IPS-18a (cell line): Measurements from ENCODE around the gene ARL4A.
"Not testable (repeated sequence)": the region's sequence is repeated elsewhere in the genome, so short reads cannot be mapped to it uniquely, and the experiment has no call there.

ENCODE experiments used
- H3K27ac ChIP-seq: one replicate; pipeline ENCODE4 v1.5.1; 2013; ENCODE audit warnings: low read length
- H3K27me3 ChIP-seq: one replicate; pipeline ENCODE4 v1.6.1; 2013; ENCODE audit warnings: mild to moderate bottlenecking, low read length; ENCODE audit not compliant: control insufficient read depth, insufficient read depth
- H3K36me3 ChIP-seq: one replicate; pipeline ENCODE4 v1.6.1; 2013; ENCODE audit warnings: low read depth, low read length; ENCODE audit not compliant: control insufficient read depth
- H3K4me1 ChIP-seq: one replicate; pipeline ENCODE4 v1.6.1; 2013; ENCODE audit warnings: low read depth, low read length; ENCODE audit not compliant: control insufficient read depth
- H3K4me3 ChIP-seq: one replicate; pipeline ENCODE4 v1.5.1; 2013; ENCODE audit warnings: low read length
- H3K9ac ChIP-seq: one replicate; pipeline ENCODE4 v1.6.1; 2013; ENCODE audit warnings: mild to moderate bottlenecking, low read length, moderate library complexity
- H3K9me3 ChIP-seq: one replicate; pipeline ENCODE4 v1.6.1; 2013; ENCODE audit warnings: low read depth, low read length; ENCODE audit not compliant: control insufficient read depth

ARL4A gene

DNA sequence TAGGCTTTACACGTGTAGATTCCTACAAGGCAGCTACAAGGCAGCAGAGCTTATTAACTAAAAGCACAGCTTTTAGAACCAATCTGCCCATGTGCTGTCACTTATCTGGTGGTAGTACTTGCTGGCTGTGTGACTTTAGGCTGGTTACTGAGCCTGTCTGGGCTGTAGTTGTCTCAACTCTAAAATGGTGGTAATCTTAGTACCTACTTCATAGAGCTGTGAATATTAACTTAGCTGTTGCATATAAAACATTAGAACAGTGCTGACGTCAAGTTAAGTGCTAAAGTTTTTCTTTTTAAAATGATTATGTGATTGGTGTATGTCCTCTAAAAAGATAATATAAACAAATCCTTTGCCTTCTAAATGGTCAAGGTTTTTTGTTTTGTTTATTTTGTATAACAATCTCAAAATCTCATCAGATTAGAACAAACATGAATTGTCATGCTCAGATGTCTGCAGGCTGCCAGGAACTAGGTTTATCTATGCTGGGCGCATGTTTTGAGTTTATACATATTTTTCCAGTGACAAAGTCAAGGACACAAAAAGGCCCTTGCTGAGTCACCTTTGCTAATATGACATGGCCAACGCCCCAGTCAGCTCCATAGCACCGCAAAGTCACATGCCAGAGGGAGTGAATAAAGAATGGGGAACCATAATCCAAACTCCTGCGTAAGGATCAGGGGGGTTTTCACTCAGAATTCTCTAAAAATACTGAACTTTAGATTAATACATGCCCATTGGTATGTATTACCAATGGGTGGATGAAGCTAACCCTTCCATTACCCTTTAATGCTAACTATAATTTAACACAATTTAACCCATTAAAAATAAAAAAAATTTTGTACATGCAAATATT is 39.8 kb upstream of the ARL4A start:
- H3K4me1 ChIP-seq: peaks cover 23% of the 10 kb centered on the region

DNA sequence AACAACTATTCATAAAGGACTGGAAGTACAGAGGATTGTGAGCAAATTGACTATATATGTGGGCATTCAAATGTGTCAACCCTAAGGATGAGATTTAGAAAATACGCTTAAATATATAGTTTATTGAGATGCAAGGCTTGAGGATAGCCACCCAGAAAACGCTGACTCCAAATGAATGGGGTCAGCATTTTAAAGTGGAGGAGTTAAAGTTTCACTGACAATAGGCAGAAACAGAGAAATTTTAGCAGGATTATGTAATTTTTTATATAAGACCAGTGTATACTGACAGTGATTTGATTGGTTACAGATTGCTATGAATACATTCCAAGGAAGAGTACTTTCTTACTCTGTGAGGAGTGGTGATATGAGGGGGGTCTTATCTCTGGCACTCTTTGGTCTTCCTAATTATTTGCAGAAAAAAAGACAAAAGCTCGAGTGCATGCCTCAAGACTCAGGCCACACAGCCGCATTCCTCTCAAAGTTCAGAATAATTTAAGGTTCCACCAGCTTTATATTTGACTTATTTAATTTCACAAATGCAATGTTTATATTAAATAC is 38.6 kb upstream of the ARL4A start:
- H3K27ac ChIP-seq: no peak overlapping the region
- H3K27me3 ChIP-seq: no peaks in the 10 kb centered on the region
- no peak overlapping the region for H3K4me3 ChIP-seq
- H3K36me3 ChIP-seq: no peaks in the 10 kb centered on the region
- peaks cover 23% of the 10 kb centered on the region for H3K4me1 ChIP-seq
- no peak overlapping the region for H3K9ac ChIP-seq
- no peaks in the 10 kb centered on the region for H3K9me3 ChIP-seq

More for the DNA sequence above, 39.8 kb upstream of the ARL4A start:
- Histone ChIP-seq H3K9ac (no peak overlapping the region), H3K27ac (no peak overlapping the region), H3K36me3 (no peaks in the 10 kb centered on the region), H3K27me3 (no peaks in the 10 kb centered on the region), H3K9me3 (no peaks in the 10 kb centered on the region), H3K4me3 (no peak overlapping the region)

DNA sequence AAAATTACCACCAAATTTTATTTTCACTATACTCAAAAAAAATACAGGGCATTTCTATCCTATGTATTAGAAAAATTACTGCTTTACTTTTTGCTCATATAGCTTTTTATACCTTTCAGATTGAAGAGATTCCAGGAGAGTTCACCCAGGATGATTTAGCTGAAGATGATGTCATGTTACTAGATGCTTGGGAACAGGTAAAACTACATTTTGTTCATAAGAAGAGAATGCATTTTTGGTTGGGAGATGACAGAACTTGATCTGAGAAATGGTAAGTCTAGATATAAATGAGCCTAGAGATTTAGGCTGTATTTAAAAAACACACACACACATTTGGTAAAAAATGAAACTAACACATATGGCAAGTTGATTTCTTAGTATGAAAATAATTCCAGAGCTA is 38.1 kb upstream of the ARL4A start:
- Histone ChIP-seq H3K27me3 (no peaks in the 10 kb centered on the region), H3K4me1 (peaks cover 23% of the 10 kb centered on the region), H3K4me3 (no peak overlapping the region), H3K36me3 (no peaks in the 10 kb centered on the region), H3K27ac (no peak overlapping the region), H3K9me3 (no peaks in the 10 kb centered on the region), H3K9ac (no peak overlapping the region)

DNA sequence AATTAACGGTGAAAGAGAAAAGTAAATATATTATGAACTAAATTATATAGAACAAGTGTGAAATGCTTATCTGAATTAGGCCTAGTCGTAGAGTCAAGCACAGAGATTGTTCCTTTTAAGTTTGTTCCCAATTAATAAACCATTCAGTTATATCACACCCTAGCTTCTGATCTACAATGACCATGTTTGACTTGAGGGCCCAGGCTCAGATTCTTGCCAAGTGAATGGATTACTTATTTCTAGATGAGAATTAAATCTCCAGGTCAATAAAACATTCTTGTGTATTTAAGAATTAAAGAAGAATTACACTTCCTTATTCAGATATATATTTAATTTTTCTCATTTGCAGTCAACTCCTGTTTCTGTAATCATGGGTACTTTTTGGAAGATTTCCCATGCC is 37.4 kb upstream of the ARL4A start:
- no peak overlapping the region for H3K9ac ChIP-seq
- no peaks in the 10 kb centered on the region for H3K27me3 ChIP-seq
- no peak overlapping the region for H3K4me3 ChIP-seq
- no peaks in the 10 kb centered on the region for H3K9me3 ChIP-seq
- peaks cover 23% of the 10 kb centered on the region for H3K4me1 ChIP-seq
- no peak overlapping the region for H3K27ac ChIP-seq
- no peaks in the 10 kb centered on the region for H3K36me3 ChIP-seq

DNA sequence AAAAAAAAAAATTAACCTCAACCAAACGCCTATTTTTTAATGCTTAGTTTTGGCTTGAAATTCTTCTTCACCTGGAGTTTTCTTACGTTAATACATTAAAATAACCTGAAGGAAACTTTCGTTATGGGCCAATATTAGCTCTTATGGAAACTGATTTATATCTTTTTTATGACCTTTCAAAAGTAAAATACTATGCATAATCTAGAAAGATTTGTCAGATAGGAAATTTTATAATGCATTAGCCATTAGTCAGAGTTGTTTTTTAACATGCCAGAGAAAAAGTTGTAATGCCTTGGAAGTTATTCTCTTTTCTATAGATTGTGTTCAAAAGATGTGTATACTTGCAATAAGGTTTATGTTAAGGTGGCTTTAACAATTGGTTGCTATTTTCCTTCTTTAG is 34.3 kb upstream of the ARL4A start:
- no peaks in the 10 kb centered on the region for H3K36me3 ChIP-seq
- no peaks in the 10 kb centered on the region for H3K27me3 ChIP-seq
- no peak overlapping the region for H3K27ac ChIP-seq
- H3K4me3 ChIP-seq: no peak overlapping the region
- H3K9me3 ChIP-seq: no peaks in the 10 kb centered on the region
- peaks cover 9% of the 10 kb centered on the region for H3K4me1 ChIP-seq
- no peak overlapping the region for H3K9ac ChIP-seq

DNA sequence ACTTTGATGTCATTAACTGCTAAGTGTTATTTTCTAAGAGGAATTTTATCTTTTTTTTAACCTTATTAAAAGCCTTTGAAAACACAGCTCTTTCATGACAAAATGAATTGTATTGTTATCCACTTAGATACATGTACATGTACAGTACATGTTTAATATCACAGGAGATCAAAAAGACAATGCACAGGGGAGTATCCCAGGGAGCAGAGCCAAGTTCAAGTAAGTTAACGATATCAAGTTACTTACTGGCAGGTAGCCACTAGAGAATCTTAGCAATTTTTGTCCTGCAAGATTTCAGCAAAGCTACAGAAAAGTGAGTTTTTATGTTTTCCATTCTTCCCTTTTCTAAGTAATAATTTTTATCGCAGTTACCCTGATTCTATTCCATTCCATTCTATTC is 33.9 kb upstream of the ARL4A start:
- Histone ChIP-seq H3K9ac (no peak overlapping the region), H3K9me3 (no peaks in the 10 kb centered on the region), H3K36me3 (no peaks in the 10 kb centered on the region), H3K4me3 (no peak overlapping the region), H3K27me3 (no peaks in the 10 kb centered on the region), H3K4me1 (peaks cover 9% of the 10 kb centered on the region), H3K27ac (no peak overlapping the region)

DNA sequence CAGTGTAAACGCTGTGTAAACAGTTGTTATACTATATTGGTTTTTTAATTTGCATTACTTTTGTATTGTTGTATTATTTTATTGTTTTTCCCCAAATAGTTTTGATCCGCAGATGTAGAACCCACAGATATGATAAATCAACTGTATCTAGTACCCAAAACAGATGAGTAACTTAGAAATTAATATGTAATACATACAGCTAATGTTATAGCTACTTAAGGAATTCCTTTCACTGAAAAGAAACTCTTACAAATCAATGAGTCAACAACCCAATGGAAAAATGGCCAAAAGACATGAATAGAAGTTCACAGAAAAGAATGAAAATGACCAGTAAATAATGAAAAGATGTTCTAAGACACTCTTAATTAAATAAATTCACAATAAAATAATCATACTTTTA is 32.3 kb upstream of the ARL4A start:
- Histone ChIP-seq H3K27ac (no peak overlapping the region), H3K9me3 (no peaks in the 10 kb centered on the region), H3K4me1 (no peaks in the 10 kb centered on the region), H3K9ac (no peak overlapping the region), H3K4me3 (no peak overlapping the region), H3K27me3 (no peaks in the 10 kb centered on the region), H3K36me3 (no peaks in the 10 kb centered on the region)

DNA sequence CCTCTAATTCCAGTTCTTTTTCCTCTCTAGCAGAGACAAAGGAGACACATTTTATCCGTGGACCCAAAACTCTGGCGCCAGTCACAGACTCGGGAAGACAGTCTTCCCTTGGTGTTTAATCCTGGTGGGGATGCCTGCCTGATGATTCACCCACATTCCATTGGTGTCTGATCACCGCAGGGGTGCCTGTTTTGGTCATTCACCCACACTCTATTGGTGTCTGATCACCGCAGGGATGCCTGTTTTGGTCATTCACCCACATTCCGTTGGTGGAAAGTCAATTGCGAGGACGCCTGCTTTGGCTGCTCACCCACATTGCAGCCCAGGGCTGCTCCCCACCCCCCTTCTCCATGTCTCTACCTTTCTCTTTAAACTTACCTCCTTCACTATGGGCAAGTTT is 27.0 kb upstream of the ARL4A start:
- not testable (repeated sequence) for H3K36me3 ChIP-seq, H3K27me3 ChIP-seq, H3K9ac ChIP-seq, H3K4me3 ChIP-seq, H3K4me1 ChIP-seq, H3K27ac ChIP-seq, H3K9me3 ChIP-seq

DNA sequence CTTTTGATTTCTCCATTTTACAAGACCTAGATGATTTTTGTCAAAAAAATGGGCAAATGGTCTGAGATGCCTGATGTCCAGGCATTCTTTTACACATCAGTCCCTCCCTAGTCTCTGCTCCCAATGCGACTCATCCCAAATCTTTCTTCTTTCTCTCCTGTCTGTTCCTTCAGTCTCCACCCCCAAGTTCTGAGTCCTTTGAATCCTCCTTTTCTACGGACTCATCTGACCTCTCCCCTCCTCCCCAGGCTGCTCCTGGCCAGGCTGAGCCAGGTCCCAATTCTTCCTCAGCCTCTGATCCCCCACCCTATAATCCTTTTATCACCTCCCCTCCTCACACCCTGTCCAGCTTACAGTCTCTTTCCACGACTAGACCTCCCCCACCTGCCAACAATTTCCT is 26.4 kb upstream of the ARL4A start:
- not testable (repeated sequence) for H3K36me3 ChIP-seq, H3K27ac ChIP-seq, H3K9ac ChIP-seq, H3K9me3 ChIP-seq, H3K4me1 ChIP-seq, H3K27me3 ChIP-seq, H3K4me3 ChIP-seq

DNA sequence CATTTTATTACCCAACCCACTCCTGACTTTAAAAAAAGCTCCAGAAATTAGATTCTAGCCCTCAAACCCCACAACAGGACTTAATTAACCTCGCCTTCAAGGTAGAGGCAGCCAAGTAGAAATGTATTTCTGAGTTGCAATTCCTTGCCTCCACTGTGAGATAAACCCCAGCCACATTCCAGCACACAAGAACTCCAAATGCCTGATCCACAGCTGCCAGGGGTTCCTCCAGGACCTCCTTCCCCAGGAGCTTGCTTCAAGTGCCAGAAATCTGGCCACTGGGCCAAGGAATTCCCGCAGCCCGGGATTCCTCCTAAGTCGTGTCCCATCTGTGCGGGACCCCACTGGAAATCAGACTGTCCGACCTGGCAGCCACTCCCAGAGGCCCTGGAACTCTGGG is 25.9 kb upstream of the ARL4A start:
- H3K9me3 ChIP-seq: no peaks in the 10 kb centered on the region
- no peaks in the 10 kb centered on the region for H3K27me3 ChIP-seq
- no peak overlapping the region for H3K9ac ChIP-seq
- H3K4me3 ChIP-seq: no peak overlapping the region
- H3K36me3 ChIP-seq: no peaks in the 10 kb centered on the region
- no peaks in the 10 kb centered on the region for H3K4me1 ChIP-seq
- H3K27ac ChIP-seq: no peak overlapping the region

DNA sequence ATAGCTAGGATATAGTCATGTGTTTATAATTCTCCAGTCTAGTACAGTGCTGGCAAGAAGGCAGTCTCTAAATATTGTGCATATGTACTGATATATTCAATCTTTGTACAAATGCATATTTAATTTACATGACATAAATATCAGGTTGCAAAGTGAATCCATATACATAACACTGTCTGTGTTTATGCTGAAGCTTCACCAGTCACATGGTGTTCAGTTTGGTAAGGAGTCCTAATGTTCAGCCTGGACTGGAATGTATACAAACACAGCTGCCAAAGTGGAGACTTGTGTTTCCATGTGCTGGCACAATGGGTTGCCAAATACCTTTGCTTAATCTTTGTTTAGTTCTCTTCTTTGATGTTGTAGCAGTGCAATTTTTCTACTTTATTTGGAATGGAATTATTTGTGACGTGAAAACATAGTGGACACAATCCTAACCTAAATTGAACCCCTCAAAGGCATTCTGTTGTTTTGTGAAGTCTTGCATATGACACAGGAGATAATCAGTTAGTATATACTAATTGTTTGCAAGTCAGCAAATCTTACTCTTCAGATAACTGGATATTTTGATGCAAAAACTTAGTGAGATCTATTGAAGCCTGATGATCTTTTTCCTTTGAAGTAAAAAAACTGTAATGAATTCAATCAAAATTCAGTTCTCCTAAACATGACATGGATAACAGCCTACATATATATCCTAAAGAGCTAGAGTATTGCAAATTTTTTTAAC is 17.3 kb upstream of the ARL4A start:
- H3K27ac ChIP-seq: no peak overlapping the region
- H3K4me1 ChIP-seq: no peaks in the 10 kb centered on the region
- H3K27me3 ChIP-seq: no peaks in the 10 kb centered on the region
- no peaks in the 10 kb centered on the region for H3K36me3 ChIP-seq
- no peaks in the 10 kb centered on the region for H3K9me3 ChIP-seq
- H3K9ac ChIP-seq: no peak overlapping the region
- H3K4me3 ChIP-seq: no peak overlapping the region
